Stimulated activated CD8-positive, alpha-beta memory T cell treated with anti-CD3 and anti-CD28 coated beads, Interleukin-2, amount 100 ng/mL, for 1 hour (primary cell): ENCODE results near the gene ACADVL.
A peak's percentile ranks its signal among the peaks of the same experiment; 100 is the strongest.

Source experiments
- DNase-seq, 2 donors: peaks; one replicate each; pipeline ENCODE4 v3.0.0-alpha.2; 2020; ENCODE audit warnings: low read depth in 2 of 2

Gene ACADVL

DNA sequence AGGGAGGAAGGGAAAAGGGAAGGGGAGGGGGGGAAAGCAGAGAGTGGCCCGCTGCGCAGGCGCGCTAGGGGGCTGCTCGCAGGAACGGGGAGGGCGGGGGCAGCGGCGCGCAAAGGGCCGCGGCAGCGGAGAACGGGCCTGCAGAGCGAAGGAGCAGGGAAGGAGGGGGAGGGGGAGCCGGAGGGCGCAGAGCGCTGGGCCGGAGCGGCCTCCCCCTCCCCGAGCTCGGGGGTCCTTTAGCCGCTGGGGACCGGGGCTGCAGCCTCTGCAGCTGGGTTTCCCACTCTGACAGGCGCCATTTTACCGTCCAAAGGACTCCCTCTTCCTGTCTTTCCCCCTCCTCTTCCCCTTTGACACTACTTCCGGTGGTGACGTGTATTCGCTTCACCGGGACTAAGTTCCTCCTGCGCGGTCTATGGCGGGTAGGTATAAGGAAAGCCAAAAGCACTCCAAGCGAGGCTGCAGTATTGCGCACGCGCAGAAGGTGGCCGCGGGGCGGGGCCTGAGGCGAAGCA is 32.0 kb downstream of the ACADVL start, which contains the start of gene CTDNEP1:
CTDNEP1 (minus strand) TSS at position 74 of the 515 bp plus-strand sequence. CDS start 438 bp downstream, outside the sequence.
- peak; percentile 47 to 98 for DNase-seq

- peak; percentile 72 to 99 for DNase-seq
Observed at GRCh38 chr17:7252176-7253043, 32.7 kb downstream of the ACADVL start, which contains the start of gene ELP5. Gene ELP5, plus strand, starts transcription at chr17:7252215. Its CDS starts 336 bp downstream, at chr17:7252551.

GRCh38 chr17:7253082-7253481 is 33.3 kb downstream of the ACADVL start:
- no peak for DNase-seq

- DNase-seq: no peak
Observed at GRCh38 chr17:7254511-7254910, 34.8 kb downstream of the ACADVL start.

- DNase-seq: no peak
Observed at GRCh38 chr17:7256766-7257456, 37.2 kb downstream of the ACADVL start.

DNA sequence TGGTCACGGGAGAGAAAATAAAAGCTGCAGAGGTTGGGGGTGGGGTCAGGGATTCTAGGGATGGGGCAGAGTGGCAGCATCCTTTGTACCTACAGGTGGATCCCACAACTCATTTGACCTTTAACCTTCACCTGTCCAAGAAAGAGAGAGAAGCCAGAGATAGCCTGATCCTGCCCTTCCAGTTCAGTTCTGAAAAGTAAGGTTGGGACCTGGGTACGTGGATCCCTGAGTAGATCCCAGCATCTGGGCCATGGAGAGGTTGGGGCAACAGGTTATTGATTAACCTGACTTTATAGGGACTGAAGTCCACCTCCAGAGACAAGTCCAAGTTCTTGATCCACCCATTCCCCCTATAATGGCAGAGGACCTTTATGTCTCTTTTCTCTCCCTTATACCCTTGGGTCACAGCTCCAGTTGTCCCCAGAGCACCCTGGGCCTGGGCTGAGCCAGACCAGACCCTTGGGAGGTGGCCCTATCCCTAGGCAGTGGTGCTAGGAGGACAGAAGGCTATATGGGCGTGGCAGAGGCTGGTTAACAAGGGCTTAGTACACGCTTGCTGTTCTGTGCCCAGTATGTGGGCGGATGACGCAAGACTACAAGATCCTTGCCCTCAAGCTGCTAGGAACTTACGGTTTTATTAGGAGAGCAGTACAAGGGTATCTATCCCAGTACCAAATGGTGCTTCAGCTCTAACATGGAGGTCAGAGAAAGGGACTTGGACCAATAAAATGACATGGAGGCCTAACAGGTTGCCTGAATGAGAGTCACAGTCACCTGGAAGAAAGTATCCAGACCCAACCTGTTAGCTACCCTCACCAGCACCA is 39.2 kb downstream of the ACADVL start:
- no peak for DNase-seq

DNA sequence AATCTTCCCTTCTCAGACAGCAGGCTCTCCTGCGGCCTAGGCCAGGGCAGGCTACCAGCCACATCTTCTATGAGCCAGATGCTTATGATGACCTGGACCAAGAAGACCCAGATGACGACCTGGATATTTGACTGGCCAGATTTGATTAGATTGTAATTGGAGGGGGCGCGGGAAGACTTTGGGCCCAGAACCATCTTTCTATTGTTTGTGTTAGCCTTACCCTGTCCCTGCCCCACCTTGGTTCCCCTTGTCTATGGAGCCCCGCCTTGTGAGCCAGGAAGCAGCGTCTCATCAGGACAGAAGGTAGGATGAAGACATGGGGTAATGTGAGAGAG is 39.8 kb downstream of the ACADVL start:
- DNase-seq: no peak

DNA sequence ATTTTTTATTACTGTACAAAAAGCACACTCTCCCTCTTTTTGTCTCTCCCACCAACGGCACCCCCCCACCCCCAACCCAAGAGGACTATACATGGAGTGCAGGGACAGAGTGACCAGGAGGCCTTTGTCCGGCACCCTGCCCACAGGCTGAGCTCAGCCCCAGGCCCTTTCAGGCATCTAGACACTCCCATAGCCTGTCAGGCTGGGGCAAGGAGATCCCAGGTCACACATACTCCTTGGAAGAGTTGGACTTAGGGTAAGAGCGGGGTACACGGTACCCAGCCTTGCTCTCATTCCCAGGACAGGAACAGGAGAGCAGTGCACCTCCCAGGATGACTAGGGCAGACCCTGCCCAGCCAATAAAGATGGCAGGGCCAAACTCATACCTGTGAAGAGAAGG is 40.4 kb downstream of the ACADVL start:
- DNase-seq: no peak

- DNase-seq: no peak
Observed at GRCh38 chr17:7260651-7261378, 41.1 kb downstream of the ACADVL start.

DNA sequence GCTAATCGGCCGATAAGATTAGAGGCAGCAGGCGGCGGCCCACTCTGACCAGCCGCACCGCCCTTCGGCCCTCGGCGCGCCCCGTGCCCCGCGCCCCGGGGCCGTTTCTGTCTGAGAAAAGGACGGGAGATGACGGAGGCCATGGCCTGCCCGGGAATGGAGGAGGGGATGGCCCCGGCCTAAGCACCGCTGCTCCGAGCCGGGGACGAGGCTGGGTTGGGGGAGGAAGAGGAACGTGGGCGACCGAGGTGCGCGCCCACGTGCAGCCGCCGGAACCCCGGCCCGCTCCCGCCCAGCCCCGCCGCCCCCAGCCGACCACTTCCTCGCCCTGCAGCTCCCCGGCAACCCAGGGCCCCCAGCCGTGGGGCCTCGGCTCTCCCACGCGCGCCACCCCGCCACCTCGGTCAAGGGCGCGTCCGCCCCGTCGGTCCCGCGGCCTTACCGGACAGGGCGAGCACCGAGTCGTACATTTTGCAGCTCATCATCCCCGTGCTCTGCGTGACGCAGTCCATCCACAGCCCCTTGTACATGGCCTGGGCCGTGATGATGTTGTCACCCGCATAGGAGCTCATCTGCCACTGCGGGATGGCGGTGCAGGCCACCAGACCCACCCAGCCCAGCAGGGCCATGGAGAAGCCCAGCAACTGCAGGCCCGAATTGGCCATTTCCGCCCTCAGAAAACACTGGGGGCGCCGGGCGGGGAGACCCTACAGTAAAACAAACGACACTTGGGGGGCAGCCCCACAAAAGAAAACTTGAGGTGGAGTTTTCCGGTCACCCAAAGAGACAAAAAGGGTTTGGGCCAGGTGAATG is 41.8 kb downstream of the ACADVL start:
- no peak for DNase-seq

DNA sequence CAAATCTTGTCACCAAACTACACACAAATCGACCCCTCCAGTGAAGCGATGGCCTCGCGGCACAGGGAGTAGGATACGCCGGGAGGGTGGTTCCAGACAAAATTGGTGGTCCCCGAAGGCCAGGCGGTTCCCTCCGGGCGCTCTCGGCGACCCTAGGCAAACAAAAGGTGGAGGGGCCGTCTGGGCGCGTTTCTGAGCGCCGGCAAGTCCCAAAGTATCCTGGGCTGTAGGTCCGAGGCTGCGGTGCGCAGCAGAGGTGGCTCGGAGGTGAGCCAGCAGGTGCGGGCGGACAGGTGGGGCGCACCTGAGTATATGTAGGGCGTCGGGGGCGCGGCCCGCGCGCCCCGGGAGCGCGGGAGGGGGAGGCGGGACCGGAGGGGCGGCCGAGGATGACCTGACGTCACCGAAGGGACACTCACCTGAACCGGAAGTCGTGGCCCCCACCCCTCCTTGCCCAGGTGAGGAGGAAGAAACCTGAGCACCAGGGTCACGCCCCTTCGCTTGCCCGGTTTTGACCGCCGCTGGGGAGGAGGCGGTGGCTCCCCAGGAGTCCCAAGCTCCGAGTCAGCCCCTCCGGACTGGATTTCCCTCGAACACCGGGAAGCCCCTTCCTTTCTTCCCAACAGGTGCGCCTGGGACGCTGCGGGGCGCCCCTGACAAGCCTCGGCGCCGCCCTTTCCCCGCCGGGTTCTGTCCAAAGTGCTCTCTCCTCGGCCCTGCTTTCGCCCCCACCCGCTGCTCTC is 42.6 kb downstream of the ACADVL start, which contains the start of gene CLDN7:
CLDN7 (minus strand) TSS at position 287 of the 743 bp plus-strand sequence. CDS start 435 bp downstream, outside the sequence.
- DNase-seq: no peak

GRCh38 chr17:7262935-7263800 is 43.4 kb downstream of the ACADVL start:
- no peak for DNase-seq

DNA sequence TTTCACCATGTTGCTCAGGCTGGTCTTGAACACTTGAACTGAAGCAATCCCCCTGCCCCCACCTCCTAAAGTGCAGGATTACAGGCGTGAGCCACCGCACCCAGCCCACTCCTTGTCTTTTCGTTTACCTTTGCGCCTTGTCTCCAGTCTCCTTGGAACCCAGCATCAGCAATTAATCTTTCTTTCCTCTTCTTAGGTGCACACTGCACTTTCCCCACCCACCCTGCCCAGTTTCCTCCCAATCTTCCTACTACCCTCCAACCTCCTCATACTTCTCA is 44.0 kb downstream of the ACADVL start:
- no peak for DNase-seq

DNA sequence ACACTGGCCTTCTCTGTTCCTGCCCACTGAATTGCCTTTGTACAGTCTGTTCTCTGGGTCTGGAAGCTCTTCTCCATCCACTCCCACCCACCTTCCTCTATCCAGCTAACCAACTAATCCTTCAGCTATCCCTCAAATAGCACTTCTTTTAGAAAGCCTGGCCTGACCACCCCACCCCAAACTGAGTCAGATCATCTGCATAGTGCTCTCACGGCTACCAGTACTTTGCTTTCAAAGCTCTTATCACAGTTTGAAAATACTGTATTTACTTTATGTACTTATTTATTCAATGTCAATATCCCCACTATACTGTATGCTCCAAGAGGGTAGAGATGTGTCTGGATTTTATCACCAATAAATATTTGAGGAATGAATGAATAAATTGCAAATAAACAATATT is 47.0 kb downstream of the ACADVL start:
- no peak for DNase-seq
